Activated CD4-positive, alpha-beta T cell treated with anti-CD3 and anti-CD28 coated beads, Interleukin-2, amount 10 ng/mL, durations not matched to agents 7 days and 5 days (primary cell): ENCODE results near the gene E2F4. TPM values are rescaled to one million over a fixed set of nuclear protein-coding genes. Genes with fewer than 3 reads are reported as not detected.

Source experiments
- CTCF ChIA-PET: fragments of 350-600 bp; sonication (Branson Sonifier 250); formaldehyde crosslinking; loops from one replicate; lab custom pipeline; 2021; ENCODE audit warnings: antibody characterized with exemption; lab: Charles Lee
- POLR2A ChIA-PET: fragments of 350-600 bp; sonication (Branson Sonifier 250); formaldehyde crosslinking; loops from one replicate; lab custom pipeline; 2021; ENCODE audit warnings: antibody characterized with exemption; lab: Charles Lee
- DNase-seq: peaks from one replicate; pipeline ENCODE4 v3.0.0-alpha.2; 2020
- H3K27ac Mint-ChIP-seq: one replicate; pipeline ENCODE4 v1.8.0; 2021; ENCODE audit warnings: mild to moderate bottlenecking, moderate library complexity, mixed read lengths
- H3K27me3 Mint-ChIP-seq: one replicate; pipeline ENCODE4 v1.8.0; 2021; ENCODE audit warnings: mixed read lengths
- H3K36me3 Mint-ChIP-seq: one replicate; pipeline ENCODE4 v1.8.0; 2021; ENCODE audit warnings: low read depth, mixed read lengths
- H3K4me1 Mint-ChIP-seq: one replicate; pipeline ENCODE4 v1.8.0; 2021; ENCODE audit warnings: mixed read lengths
- H3K4me3 Mint-ChIP-seq: one replicate; pipeline ENCODE4 v1.8.0; 2021; ENCODE audit warnings: mild to moderate bottlenecking, moderate library complexity, mixed read lengths
- H3K9me3 Mint-ChIP-seq: one replicate; pipeline ENCODE4 v1.8.0; 2021; ENCODE audit warnings: mixed read lengths
- total RNA-seq, 2 experiments: library from RNA; stranded (reverse); gene quantifications; one replicate each; pipeline ENCODE4 v1.2.3, GENCODE V29; 2021

Gene E2F4
- total RNA-seq, 2 experiments from 2014 or later = 114 to 120 TPM

DNA sequence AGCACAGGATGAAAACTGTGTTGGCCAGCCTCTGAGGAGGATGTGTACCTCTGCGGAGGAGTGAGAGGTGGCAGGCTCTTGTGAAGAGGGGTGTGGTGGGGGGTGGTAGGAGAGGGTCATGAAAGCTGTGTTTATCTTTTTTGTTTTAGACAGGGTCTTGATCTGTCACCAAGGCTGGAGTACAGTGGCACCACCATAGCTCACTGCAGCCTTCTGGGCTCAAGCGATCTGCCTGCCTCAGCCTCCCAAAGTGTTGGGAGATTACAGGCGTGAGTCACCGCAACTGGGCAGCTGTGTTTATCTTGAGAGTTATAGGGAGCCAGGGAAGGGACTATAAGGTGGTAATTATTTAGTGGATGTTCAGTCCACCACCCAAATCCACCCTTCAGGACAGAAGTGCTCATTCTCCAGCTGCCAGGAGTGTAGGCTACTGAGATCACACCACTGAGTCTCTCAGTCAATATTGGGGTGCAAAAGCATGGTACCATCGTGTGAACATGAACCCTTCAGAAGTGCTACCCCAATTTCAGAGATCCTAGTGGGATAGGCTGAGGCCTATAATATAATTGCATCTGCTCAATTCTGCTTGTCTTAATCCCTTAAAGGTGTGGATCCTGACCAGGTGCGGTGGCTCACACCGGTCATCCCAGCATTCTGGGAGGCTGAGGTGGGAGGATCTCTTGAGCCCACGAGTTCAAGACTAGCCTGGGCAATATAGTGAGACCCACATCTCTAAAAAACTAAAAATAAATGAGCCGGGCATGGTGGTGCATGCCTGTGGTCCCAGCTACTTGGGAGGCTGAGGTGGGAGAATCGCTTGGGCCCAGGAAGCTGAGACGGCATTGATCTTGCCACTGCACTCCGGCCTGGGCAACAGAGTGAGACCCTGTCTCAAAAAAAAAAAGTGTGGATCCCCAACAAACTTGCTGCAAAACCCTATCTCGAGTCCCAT, 1.2 kb upstream of the E2F4 start:
- H3K9me3 Mint-ChIP-seq = no peaks in the 10 kb centered on the region
- POLR2A ChIA-PET = no interaction called here
- no peak for DNase-seq
- H3K4me3 Mint-ChIP-seq = no peak overlapping the region
- H3K27ac Mint-ChIP-seq = no peak overlapping the region
- H3K4me1 Mint-ChIP-seq = peaks cover 38% of the 10 kb centered on the region
- CTCF ChIA-PET = interaction anchor here (0.8 to 2.9 kb wide), 2 partner anchors 36 to 173 kb away, joined by 4 to 11 read pairs; no protein-coding TSS in a partner anchor
- peaks cover 23% of the 10 kb centered on the region for H3K36me3 Mint-ChIP-seq
- peaks cover under 1% of the 10 kb centered on the region for H3K27me3 Mint-ChIP-seq

DNA sequence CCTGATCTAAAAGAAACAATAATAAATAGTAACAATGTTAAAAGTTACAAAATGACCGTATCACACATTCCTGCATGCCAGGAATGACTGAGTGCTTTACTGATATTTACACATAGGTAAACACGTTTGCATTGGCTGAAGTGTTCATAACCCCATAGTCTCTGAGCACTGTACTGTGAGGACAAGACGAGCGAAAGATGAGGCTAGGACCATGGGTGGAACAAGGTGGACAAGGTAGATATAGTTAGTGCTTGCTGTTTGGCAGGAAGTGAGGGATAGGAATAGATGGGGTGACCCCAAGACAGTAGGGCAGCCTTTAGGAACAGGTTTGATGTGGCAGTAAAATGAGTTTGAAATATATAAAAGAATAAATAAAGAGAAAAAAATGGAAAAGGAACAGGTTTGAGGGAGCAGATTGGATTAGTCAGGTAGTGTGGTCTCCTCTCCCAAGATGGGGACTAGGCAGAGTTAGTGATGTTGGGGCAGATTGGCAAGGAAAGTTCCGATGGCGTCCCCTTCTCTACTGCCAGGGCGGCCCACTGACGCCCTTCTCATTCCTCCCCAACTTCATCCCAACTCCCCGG, 452 bp upstream of the E2F4 start:
- H3K9me3 Mint-ChIP-seq = no peaks in the 10 kb centered on the region
- no peaks in the 10 kb centered on the region for H3K27me3 Mint-ChIP-seq
- POLR2A ChIA-PET = no interaction called here
- peak overlapping the region; percentile 85 for H3K27ac Mint-ChIP-seq
- H3K36me3 Mint-ChIP-seq = peaks cover 30% of the 10 kb centered on the region
- H3K4me1 Mint-ChIP-seq = peaks cover 44% of the 10 kb centered on the region
- peak overlapping the region; percentile 93 for H3K4me3 Mint-ChIP-seq
- DNase-seq = no peak
- CTCF ChIA-PET = no interaction called here

DNA sequence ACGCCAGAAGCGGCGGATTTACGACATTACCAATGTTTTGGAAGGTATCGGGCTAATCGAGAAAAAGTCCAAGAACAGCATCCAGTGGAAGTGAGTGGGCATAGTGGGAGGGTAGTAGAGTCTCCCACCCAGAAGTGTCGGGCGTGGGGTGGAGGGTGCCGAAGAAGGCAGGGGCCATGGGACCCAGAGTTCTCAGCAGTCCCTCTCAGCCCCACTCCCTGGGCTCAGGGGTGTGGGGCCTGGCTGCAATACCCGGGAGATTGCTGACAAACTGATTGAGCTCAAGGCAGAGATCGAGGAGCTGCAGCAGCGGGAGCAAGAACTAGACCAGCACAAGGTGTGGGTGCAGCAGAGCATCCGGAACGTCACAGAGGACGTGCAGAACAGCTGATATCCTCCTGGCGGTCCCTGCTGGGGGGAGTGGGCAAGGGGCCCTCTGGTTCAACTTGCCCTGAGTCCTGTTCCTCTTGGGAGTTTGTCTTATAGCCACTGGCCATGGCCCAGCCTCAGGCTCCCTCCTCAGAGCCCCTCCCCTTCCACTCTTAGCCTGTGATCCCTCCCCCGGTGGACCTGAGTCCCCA, 916 bp downstream of the E2F4 start:
- peak overlapping the region; percentile 85 for H3K27ac Mint-ChIP-seq
- ChIA-PET CTCF (interaction anchor here (0.6 to 2.0 kb wide), 9 partner anchors 9 to 396 kb away, joined by 3 to 6 read pairs (median 3); partner anchors contain the start of gene NOL3), POLR2A (no interaction called here)
- H3K4me1 Mint-ChIP-seq = peaks cover 49% of the 10 kb centered on the region
- DNase-seq = no peak
- H3K27me3 Mint-ChIP-seq = no peaks in the 10 kb centered on the region
- peak overlapping the region; percentile 93 for H3K4me3 Mint-ChIP-seq
- H3K36me3 Mint-ChIP-seq = peaks cover 39% of the 10 kb centered on the region
- no peaks in the 10 kb centered on the region for H3K9me3 Mint-ChIP-seq

DNA sequence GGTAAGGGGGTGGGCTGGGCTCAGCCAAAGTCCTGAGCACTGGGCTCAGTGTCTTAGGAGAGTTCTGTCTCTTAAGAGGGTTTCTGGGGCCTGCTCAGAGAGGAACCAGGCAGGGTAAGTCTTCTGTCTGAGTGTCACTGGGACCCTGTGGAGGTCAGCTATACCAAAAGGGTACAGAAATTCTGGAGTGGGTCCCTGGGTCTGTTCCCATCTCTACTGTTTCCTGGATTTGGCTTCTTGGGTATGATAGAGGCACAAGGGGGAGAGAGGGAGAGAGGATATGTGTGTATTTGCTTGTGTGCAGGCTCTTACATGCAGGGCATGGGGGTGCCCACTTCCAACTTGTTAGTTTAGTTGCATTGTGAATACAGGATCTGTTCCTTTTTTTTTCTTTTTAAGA, 1.6 kb downstream of the E2F4 start:
- Mint-ChIP-seq H3K27me3 (no peaks in the 10 kb centered on the region), H3K36me3 (peaks cover 46% of the 10 kb centered on the region), H3K27ac (peak overlapping the region; percentile 85), H3K9me3 (no peaks in the 10 kb centered on the region), H3K4me1 (peaks cover 49% of the 10 kb centered on the region), H3K4me3 (peak overlapping the region; percentile 93)
- POLR2A ChIA-PET = no interaction called here
- CTCF ChIA-PET = interaction anchor here (0.7 to 2.0 kb wide), 6 partner anchors 9 to 24 kb away, joined by 3 to 6 read pairs (median 4); partner anchors contain the start of gene NOL3
- DNase-seq = no peak

DNA sequence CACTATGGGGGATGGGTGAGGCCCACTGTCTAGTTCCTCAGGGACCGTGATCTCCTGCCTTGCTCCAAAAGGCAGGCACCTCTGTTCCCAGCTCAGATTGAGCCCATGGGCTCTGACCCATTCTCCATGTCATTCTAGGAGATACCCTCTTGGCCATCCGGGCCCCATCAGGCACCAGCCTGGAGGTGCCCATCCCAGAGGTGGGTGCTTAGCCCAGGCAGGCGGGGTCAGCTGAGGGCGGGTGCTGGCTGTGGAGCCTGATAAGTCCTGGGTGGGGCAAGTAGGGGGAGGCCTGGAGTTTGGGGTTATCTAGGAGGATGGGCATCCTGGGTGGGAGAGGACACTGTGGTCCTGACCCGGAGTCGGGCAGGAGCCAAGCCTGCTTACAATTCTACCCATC, 2.3 kb downstream of the E2F4 start:
- Mint-ChIP-seq H3K27ac (peak overlapping the region; percentile 85), H3K4me1 (peaks cover 49% of the 10 kb centered on the region), H3K36me3 (peaks cover 46% of the 10 kb centered on the region), H3K9me3 (no peaks in the 10 kb centered on the region), H3K4me3 (peak overlapping the region; percentile 93), H3K27me3 (no peaks in the 10 kb centered on the region)
- POLR2A ChIA-PET = no interaction called here
- CTCF ChIA-PET = interaction anchor here (0.7 to 2.0 kb wide), 8 partner anchors 8 to 299 kb away, joined by 3 to 6 read pairs (median 4); no protein-coding TSS in a partner anchor
- DNase-seq = no peak

DNA sequence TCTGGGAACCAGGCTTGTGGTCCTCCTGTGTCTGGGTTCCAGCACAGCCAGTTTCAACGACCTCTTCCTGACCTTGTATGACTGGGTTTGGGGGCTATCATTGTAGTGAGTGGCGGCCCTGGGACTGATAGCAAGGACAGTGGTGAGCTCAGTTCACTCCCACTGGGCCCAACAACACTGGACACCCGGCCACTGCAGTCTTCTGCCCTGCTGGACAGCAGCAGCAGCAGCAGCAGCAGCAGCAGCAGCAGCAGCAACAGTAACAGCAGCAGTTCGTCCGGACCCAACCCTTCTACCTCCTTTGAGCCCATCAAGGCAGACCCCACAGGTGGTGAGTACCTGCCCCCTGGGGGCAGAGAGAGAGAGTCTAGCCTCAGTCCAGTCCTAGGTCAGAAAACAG, 3.7 kb downstream of the E2F4 start:
- Mint-ChIP-seq H3K9me3 (no peaks in the 10 kb centered on the region), H3K27me3 (no peaks in the 10 kb centered on the region), H3K27ac (no peak overlapping the region), H3K36me3 (peaks cover 54% of the 10 kb centered on the region), H3K4me3 (no peak overlapping the region), H3K4me1 (peaks cover 48% of the 10 kb centered on the region)
- CTCF ChIA-PET = interaction anchor here (1.1 to 1.6 kb wide), 3 partner anchors 8 to 49 kb away, joined by 3 to 5 read pairs (median 3); no protein-coding TSS in a partner anchor
- POLR2A ChIA-PET = interaction anchor here (0.6 kb wide), 1 partner anchor 219 kb away, joined by 3 read pairs; no protein-coding TSS in a partner anchor
- DNase-seq = no peak

DNA sequence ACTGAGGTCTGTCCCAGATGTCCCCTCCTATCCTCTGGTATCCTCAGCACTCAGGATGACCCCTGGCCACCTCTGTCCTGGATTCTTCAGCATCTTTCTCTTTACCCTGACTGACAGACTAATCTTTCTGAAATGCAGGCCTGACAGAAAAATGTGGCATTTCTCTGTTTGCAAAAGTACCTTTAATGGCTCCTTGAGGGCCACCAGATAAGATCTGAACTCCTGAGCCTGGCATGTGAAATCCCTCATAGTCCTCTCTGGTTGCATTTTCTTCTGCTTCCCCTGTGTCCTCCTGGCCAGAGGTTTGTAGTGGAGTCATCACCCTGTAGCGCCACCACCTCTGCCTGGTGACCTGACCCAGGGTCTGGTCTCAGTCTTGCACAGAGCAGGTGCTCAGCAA, 4.9 kb downstream of the E2F4 start:
- no peaks in the 10 kb centered on the region for H3K27me3 Mint-ChIP-seq
- H3K4me1 Mint-ChIP-seq = peaks cover 43% of the 10 kb centered on the region
- ChIA-PET POLR2A (no interaction called here), CTCF (interaction anchor here (0.8 to 2.2 kb wide), 2 partner anchors 12 kb away, joined by 3 to 11 read pairs; no protein-coding TSS in a partner anchor)
- H3K9me3 Mint-ChIP-seq = no peaks in the 10 kb centered on the region
- no peak overlapping the region for H3K27ac Mint-ChIP-seq
- H3K36me3 Mint-ChIP-seq = peaks cover 54% of the 10 kb centered on the region
- no peak overlapping the region for H3K4me3 Mint-ChIP-seq
- DNase-seq = no peak

DNA sequence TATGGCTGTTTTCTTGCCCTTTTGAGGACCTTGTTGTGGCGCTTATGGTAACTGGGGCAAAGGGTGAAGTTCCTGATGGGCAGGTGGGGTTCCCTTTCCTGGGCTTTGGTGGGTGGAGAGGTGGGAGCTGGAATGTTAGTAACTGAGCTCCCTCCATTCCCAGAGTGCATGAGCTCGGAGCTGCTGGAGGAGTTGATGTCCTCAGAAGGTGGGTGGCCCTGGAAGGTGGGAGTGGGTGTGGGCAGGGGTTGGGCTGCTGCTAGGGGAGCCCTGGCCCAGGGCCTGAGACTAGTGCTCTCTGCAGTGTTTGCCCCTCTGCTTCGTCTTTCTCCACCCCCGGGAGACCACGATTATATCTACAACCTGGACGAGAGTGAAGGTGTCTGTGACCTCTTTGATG, 5.7 kb downstream of the E2F4 start:
- DNase-seq = no peak
- peaks cover 38% of the 10 kb centered on the region for H3K4me1 Mint-ChIP-seq
- no peaks in the 10 kb centered on the region for H3K9me3 Mint-ChIP-seq
- ChIA-PET CTCF (interaction anchor here (0.6 to 2.2 kb wide), 10 partner anchors 11 to 215 kb away, joined by 3 to 11 read pairs (median 4); partner anchors contain the start of gene MATCAP1), POLR2A (interaction anchor here (0.8 kb wide), 1 partner anchor 10 kb away, joined by 4 read pairs; no protein-coding TSS in a partner anchor)
- H3K36me3 Mint-ChIP-seq = peaks cover 51% of the 10 kb centered on the region
- H3K27ac Mint-ChIP-seq = no peak overlapping the region
- no peak overlapping the region for H3K4me3 Mint-ChIP-seq
- no peaks in the 10 kb centered on the region for H3K27me3 Mint-ChIP-seq

DNA sequence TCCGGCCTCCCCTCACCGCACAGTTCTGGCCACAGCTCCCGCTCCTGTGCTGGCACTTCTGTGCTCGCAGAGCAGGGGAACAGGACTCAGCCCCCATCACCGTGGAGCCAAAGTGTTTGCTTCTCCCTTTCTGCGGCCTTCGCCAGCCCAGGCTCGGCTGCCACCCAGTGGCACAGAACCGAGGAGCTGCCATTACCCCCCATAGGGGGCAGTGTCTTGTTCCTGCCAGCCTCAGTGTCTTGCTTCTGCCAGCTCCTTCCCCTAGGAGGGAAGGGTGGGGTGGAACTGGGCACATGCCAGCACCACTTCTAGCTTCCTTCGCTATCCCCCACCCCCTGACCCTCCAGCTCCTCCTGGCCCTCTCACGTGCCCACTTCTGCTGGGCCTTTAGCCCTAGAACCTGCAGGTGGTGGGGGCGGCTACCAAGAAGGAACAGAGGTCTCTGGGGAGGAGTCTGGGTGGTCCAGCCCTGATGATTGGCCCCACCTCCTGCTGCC, 6.3 kb downstream of the E2F4 start:
- Mint-ChIP-seq H3K27ac (no peak overlapping the region), H3K27me3 (no peaks in the 10 kb centered on the region), H3K36me3 (peaks cover 49% of the 10 kb centered on the region), H3K9me3 (no peaks in the 10 kb centered on the region), H3K4me1 (peaks cover 32% of the 10 kb centered on the region), H3K4me3 (no peak overlapping the region)
- DNase-seq = peak; percentile 34
- ChIA-PET POLR2A (interaction anchor here (0.8 kb wide), 1 partner anchor 10 kb away, joined by 4 read pairs; no protein-coding TSS in a partner anchor), CTCF (interaction anchor here (0.6 to 2.2 kb wide), 7 partner anchors 10 to 214 kb away, joined by 3 to 11 read pairs (median 4); partner anchors contain the start of gene MATCAP1)

DNA sequence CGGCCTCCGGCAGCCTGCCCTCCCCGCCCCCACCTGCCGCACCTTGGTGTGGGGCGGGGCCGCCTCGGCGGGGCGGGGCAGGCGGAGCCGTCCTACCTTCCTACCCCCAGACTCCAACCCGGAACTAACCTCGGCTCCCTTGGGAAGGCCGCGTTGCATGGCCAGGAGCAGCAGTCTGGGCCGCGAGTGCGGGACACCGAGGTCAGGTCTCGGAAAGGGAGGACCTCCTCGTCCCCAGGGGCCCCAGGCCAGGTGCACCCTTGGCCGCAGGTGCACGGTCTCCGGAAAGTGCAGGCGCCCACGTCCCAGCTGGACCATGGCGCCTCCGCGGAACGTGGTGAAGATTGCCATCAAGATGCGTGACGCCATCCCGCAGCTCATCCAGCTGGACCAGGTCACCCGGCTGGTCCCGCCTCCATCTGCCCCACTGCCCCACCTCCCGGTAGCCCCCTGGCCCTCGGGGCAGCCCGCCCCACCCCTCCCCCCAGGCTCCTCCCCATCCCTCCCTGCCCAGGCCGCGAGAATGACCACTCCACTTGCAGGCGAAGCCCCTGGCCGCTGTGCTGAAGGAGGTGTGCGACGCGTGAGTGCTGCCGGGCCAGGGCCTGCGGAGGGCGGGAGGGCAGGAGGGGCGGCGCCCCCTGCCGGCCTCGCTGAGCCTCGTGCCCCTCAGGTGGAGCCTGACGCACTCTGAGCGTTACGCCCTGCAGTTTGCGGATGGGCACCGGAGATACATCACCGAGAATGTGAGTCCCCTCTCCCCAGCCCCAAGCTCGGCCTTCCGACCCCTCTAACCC, 7.3 kb downstream of the E2F4 start, which contains the start of gene ELMO3:
ELMO3 (plus strand) TSS at position 121 of the 797 bp plus-strand sequence; CDS start at position 317, 196 bp downstream.
- no peak within 1 kb of the TSS for H3K27ac Mint-ChIP-seq
- H3K4me3 Mint-ChIP-seq = no peak within 1 kb of the TSS
- peaks cover 23% of the 10 kb centered on the region for H3K4me1 Mint-ChIP-seq
- ChIA-PET POLR2A (interaction anchor here (0.6 kb wide), 1 partner anchor 75 kb away, joined by 3 read pairs; no protein-coding TSS in a partner anchor), CTCF (interaction anchor here (1.3 to 2.2 kb wide), 2 partner anchors 9 to 47 kb away, joined by 4 to 11 read pairs; no protein-coding TSS in a partner anchor)
- H3K36me3 Mint-ChIP-seq = peaks cover 40% of the 10 kb centered on the region
- no peak for DNase-seq
- H3K27me3 Mint-ChIP-seq = no peaks in the 10 kb centered on the region
- no peaks in the 10 kb centered on the region for H3K9me3 Mint-ChIP-seq

DNA sequence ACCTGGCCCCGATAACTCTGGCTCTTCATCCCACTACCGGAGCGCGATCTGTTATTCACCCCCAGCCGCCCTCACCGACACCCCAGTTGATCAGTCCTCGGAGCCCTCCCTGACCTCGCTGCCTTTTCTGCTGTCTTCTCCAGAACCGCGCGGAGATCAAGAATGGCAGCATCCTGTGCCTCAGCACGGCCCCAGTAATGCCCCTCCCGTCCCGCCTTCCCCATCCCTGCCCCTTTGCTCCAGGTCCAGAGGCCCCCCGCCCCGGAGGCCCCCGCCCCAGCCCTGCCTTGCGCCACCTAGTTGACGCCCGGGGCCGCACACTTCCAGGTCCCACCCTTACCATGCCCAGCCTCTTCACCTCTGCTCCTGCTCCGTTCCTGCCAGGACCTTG, 7.8 kb downstream of the E2F4 start:
- Mint-ChIP-seq H3K27ac (no peak overlapping the region), H3K9me3 (no peaks in the 10 kb centered on the region), H3K4me3 (no peak overlapping the region), H3K4me1 (peaks cover 18% of the 10 kb centered on the region), H3K36me3 (peaks cover 38% of the 10 kb centered on the region), H3K27me3 (no peaks in the 10 kb centered on the region)
- no peak for DNase-seq
- ChIA-PET CTCF (no interaction called here), POLR2A (interaction anchor here (0.6 kb wide), 1 partner anchor 74 kb away, joined by 3 read pairs; no protein-coding TSS in a partner anchor)
